ENCODE data around the gene SYF2.
"Not testable (repeated sequence)": the region's sequence is repeated elsewhere in the genome, so short reads cannot be mapped to it uniquely, and the experiment has no call there.

SYF2 gene

DNA sequence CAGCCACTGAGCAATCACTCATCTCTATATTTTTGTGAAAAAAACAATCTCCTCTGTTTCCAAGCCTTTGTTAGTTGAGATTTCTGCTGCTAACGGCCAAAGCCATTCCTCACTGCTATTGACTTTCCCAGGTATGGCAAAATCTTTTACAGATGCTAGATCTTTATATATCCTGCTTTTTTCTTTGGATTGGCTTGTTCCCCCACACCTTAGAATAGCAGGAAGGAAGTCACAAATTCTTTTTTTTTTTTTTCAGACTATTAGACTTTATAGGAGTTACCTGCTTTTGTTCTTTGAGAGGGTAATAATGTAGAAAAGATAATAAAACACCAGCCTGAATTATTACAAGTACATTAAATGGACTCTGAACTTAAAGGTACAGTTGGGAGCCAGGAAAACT lies 24.2 kb downstream of the SYF2 start:
- DNase-seq (ENCODE audit: low read depth, low spot score) = no peak

DNA sequence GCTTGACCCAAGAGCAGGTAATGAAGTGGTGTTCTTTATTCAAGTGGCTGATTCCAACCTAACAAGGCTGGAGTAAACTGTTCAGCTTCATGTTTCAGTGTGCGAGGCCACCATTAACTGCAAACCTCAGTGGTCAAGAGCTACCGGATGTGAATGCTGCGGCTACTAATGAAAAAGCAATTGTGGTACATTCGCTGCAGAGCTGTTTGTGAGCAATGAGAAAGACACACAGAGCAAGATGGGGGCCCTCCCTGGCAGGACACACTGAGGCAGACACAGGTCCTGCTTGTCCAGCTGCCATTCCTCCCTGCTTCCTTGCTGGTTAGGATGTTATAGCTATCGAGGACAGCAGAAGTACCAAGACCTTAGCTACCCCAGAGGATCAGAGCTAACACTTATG lies 26.1 kb downstream of the SYF2 start:
- DNase-seq (ENCODE audit: low read depth, low spot score) = no peak

DNA sequence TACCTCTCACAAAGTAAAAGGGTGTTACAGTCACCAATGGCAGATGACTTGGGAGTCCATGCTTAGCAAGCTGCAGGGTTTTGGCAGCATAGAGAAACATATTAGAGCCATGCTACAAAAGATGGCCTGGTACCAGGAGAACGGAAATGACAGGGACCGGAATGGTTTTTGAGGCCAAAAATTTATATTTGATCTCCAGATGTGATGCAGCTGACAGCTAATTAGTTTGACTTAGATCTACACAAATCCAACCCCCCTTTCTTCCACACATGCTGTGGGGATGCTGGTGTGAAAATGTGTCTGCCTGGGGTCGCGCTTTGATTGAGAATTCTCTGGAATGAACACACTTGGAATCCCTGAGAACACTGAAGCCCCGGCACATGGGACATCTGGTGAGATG lies 26.5 kb downstream of the SYF2 start:
- DNase-seq (ENCODE audit: low read depth, low spot score) = no peak

DNA sequence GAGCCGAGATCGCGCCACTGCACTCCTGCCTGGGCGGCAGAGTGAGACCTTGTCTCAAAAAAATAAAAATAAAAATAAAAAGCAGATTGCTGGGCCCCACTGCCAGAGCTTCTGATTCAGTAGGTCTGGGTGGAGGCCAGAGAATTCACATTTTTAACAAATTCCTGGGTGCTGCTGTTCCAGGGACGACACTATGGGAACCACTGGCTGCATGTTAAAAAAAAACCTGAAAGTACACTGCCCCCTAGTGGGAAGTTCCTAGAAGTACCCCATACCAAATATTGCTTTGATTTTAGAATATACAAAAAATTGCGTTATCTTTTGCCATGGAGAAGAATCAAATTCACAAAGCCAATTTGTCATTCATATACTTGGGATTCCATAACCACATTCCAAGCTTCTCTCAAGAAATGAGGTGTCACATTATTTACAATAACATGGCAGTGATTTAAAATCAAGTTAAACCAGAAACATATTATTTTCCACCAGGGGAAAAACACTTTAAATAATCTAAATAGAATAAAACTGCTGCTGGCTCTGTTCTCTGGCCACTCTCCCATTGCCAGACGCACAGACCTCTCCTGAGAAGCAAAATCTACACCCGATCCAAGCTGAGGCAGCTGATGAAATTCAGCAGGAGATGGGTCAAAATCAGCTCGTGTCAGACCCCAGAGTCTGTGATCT lies 27.4 kb downstream of the SYF2 start:
- no peak for DNase-seq (ENCODE audit: low read depth, low spot score)

DNA sequence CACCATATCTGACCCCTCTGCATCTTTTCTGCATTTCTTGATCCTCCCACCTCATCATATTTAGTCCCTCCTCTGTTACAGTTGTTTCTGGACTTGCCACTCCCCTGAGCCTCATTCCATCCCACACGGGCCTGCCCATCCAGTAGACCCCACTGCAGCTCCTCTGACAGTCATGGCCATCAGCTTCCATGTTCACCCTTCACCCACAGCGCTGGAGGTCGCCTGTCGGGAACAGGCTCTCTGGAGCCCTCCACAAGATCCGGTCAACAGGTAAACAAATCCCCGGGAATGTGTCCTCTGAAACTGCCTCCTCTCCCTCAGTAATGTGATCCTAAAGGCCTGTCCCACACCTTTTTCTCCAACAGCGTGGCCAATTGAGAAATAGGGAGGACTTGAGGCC lies 31.3 kb downstream of the SYF2 start:
- no peak for DNase-seq (ENCODE audit: low read depth, low spot score)

DNA sequence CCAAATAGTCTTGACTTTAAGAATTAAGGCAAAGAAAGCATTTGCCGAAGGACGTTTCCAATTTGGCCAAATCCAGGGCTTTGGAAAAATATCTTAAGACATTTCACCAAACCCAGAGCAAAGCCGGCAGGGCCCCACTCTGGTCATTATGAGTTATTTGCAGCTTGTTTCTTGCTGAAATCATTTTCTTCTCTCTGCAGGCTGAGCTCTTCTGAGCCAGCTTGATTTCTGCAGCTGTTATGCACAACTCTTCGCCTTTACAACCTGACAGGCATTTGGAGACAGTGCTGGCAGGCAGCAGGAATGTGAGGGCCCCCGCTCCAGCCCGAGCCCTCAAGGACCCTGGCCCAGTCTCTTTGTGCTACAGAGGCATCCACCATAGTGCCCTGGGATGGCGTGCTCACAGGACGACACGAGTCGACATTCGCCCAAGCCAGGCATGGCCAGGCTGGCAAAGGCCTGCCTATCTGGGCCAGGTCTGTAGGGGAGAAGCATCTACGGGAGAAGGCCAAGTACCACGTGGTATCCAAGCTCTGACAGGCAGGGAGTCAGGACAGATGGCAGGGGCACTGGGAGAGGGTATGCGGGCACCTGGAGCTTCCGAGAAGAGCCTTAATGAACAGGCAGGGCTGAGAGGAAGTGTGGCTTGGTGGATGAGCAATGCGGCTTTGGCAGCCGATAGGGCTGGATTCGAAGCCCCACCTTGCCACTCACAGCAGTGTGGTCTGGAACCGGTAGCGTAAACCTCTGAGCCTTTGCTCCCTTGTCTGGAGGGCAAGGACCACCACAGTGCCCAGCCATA lies 32.3 kb downstream of the SYF2 start:
- no peak for DNase-seq (ENCODE audit: low read depth, low spot score)

DNA sequence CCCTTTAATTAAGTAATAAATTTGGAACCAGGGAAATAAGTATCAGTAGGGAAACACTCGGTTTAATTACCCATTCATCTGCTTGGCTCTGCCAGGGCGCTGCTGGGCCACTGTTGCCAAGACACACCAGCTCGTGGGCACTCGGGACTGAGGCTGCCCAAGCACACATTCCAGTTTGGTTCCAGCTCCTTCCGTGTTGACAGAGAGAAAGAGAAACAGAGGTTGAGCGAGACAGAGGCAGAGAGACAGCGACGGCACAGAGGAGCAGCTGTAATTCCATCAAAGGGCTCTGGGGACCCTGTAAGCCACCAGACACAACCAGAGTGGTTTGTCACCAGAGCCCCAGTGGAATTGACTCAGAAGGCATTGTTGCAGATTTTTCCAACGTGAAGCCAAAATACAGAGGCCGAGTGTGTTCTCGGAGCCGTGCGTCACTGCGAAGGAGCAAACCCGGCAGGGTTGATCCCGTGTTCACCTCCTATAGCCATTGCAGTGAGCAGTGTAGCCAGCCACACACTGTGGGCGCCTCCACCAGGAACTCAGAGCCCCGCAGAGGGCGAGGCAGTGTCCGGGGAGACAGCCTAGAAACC lies 33.5 kb downstream of the SYF2 start:
- DNase-seq (ENCODE audit: low read depth, low spot score) = no peak

DNA sequence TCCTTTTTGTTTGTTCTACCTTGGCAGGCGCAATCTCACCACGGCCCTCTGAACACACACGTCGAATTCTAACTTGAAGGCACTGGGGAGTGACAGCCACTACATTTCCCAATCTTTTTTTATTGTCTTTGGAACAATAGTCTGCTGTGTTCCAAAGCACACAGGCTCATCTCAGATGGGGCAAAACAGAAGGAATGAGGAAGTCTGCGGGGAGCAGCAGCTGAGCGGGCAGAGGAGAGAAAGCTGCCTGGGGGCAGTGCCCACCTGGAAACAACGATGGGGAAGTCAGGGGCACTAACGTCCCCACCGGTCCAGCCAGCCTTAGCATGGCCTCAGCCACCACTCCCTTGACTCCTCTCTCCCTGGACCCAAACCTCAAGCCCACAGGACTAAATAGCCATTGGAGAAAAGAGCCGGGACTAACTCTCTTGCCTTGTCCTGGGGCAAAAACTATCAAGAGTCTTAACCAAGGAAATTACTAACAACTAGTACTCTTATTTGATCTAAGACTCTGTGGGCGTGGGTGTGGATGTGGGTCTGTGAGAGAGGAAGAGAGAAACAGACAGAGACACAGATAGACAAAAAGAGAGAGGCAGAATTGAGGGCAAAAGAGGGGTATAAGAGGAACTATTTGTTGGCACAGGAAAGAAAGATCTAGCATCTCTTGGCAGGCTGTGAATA lies 34.2 kb downstream of the SYF2 start:
- no peak for DNase-seq (ENCODE audit: low read depth, low spot score)

DNA sequence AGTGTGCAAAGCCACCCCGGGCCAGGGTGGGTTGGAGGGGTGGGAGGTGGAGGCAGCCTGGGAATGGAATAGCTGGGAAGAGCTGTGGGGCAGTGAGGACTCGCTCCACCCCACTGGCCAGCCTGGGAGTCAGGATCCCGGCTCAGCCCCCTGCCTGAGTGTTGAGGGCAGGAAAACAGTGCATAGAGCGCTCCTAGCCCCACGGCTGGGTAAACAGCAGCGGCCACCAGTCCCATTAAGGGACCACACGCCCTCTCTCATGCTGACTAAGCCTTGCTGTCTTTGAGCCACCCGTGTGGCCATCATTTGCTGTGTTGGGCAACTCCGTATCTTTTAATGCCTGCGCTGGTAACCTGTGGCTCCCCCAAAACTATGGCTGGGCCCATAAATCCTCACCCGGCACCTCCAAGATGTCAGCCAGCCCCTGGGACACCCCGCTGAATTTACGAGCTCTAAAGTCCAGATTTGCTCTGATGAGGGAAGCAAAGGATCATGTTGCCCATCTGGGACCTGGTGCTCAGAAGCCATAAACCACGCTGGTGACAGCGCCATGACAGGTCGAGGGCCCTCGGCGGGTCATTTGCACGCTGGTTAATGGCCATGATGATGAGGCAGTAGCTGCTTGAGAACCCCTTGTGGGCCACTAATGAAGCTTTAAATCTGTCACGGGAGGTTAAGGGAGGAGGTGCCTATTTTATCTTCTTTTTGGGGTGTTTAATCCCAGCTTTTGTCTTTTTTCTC lies 34.9 kb downstream of the SYF2 start:
- no peak for DNase-seq (ENCODE audit: low read depth, low spot score)

DNA sequence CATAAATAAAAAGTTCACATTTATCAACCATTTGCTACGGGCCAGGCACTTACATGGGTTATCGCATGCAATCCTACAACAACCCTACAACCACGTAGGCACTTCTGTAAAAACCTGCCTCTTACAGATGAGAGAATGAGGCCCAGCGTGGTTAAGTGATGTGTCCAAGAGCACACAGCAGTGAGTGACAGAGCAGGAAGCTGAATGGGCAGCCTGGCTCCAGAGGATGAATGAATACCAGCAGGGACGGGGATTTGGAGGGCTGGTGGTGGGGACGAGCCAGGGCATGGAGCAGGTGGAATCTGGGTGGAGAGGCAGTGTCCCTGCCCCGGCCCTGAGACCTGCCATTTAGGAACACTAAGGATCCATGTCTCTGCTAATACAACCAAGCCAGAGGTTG lies 35.5 kb downstream of the SYF2 start:
- no peak for DNase-seq (ENCODE audit: low read depth, low spot score)

DNA sequence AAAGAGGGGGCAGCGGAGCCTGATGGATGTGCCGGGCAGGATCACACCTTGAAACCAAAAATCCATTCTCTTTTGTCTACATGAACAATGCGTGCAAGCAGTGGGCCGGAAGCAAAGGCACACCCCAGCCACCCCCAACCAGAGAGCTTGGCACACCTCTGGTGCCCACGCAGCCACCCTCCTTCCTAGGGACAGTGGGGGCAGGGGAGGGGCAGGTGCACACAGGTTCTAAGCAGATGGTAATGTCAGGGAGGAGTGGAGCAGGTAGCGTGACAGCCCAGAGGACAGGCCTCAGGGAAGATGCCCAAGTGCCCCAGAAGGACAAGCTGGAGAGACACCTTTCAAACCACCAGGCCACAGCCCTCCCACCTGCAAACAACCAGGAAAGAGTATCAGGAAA lies 36.5 kb downstream of the SYF2 start:
- no peak for DNase-seq (ENCODE audit: low read depth, low spot score)

DNA sequence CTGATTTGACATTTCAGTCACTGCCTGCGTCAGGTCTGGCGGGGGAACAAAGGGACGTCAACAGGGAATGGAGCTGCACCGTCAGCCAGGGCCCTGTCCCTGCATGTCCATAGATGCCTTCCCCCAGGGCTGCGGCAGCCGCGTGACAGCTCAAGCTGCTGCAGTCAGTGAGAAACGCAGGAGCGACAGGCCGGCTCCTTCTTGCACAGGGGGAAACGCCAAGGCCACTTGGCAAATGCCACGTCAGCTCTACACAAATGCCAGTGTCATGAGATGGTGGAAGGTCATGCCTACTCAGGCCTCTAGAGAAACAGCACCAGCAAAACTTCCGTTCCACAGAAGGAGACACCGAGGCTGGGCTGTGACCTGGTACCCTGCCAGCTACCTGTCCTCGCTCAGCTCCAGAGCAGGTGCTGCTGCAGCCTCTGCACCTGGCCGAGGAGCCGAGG lies 37.7 kb downstream of the SYF2 start:
- no peak for DNase-seq (ENCODE audit: low read depth, low spot score)

DNA sequence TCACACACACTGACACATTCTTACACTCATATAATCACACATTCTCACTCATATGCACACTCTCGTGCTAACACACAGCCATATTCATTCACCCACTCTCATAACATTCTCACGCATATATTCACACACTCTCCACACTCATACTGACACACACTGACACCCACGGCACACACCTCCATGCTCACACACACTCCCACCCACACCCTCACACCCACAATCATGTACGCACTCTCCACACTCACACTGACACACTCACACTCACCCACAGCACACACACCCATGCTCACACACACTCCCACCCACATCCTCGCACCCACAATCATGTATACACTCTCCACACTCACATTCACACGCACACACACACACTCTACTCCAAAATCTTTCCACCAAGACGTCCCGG lies 38.2 kb downstream of the SYF2 start:
- DNase-seq (ENCODE audit: low read depth, low spot score) = no peak

DNA sequence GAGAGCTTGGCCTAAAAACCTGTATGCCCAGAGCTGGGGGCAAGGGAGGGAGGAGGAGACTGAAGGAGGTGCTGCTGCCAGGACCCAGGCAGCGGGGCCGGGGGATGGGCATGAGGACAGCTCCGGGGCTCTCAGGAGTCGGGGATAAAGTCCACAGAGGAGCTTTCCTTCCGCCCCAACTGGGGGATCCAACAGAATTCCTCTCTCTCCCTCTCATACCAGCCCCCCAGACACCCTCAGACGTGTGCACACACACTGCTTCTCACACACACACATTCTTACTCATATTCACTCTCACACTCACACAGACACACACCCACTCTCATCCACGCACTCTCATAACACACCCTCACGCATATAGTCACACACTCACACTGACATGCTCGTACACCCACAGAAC lies 39.1 kb downstream of the SYF2 start:
- DNase-seq (ENCODE audit: low read depth, low spot score) = no peak

DNA sequence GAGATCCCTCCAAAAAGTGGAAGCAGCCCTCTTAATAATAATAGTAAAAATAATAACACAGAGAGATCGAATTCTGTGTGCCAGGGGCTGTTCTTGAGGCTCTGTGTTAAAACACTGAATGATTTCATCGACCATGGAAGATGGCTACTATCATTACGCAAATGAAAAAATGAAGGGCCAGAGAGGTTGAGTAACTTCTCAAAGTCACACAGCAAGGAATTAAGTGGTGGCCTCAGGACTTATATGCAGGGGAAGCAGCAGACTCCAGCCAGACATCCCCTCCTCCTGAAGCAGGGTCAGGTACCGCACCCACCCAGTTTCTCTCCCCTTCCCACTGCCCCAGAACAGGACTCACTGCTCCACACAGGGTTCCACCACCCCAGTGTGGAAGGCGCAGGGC lies 40.1 kb downstream of the SYF2 start:
- no peak for DNase-seq (ENCODE audit: low read depth, low spot score)

DNA sequence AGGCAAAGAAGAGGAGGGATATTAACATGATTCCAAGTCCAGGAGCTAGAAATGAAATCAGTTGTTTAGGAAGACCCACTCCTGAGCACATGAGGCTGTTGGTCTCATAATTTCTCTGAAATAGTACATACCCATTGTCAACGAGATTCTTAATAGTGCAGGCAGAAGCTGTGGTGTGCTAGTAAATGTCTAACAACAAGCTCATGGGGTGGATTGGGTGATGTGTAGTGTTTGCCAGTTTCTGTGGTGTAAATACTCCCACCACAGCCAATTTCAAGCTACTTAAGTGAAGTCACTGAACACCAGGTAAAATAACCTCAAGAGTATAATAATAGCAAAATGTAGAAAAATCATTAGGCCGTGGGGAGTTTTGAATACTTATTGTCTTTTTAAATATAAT lies 42.0 kb downstream of the SYF2 start:
- DNase-seq (ENCODE audit: low read depth, low spot score) = no peak

DNA sequence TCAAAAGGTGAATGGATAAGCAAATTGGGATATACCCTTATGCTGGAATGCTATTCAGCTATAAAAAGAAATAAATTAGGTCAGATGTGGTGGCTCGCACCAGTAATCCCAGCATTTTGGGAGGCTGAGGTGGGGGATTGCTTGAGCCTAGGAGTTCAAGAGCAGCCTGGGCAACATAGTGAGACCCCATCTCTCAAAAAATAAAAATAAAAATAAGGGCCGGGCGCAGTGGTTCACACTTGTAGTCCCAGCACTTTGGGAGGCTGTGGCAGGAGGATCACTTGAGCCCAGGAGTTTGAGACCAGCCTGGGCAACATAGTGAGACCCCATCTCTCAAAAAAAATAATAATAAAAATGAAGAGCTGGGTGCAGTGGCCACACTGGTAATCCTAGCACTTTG lies 44.4 kb downstream of the SYF2 start:
- DNase-seq (ENCODE audit: low read depth, low spot score) = not testable (repeated sequence)

DNA sequence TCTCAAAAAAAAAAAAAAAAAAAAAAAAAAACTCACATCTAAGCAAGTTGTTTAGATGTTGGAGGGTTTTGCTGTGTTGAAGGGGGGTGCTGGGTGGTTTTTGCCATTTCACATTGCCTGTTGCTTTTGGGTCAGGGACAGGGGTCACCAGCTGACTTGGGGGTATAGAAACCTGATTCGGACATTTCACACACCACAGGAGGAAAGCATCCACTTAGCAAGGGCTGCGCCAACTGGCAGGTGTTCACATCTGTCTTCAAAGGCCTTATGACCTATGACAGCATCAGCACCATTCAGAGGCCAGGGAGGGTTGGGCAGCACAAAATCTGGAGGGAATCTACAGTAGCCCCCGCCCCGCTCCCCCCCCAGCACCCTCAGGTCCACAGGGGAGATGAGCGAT lies 45.2 kb downstream of the SYF2 start:
- no peak for DNase-seq (ENCODE audit: low read depth, low spot score)

DNA sequence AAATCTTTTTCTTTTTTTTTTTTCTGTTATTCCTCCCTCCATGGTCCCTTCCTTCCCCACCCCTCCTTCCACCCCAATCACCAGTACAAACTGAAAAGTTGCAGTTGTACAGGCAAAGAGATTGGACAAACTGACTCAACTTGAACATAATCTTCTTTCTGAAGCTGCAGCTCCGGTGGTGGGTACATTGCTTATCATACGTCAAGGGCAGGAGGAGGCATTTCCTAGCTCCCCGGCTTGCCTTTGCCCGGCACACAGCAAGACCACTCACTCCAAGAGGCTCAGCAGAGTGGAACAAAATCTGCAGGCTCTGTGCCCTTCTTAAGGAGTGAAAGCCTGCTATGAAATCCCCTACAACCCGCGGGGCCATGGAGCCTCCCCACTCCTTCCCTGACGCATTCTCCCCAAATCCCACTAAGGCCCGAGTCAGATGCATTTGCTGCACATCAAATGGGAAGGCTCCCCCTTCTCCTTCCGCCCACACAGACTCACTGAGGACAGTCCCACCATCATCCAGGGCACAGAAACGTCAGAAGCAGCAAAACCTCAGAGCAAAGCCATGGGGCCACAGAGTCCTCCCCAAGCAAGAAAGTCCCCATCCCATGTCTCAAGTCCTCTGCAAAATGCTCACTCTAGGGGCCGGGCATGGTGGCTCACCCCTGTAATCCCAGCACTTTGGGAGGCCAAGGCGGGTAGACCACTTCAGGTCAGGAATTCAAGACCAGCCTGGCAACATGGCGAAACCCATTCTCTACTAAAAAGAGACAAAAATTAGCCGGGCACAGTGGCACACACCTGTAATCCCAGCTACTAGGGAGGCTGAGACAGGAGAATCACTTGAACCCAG lies 45.9 kb downstream of the SYF2 start:
- no peak for DNase-seq (ENCODE audit: low read depth, low spot score)

DNA sequence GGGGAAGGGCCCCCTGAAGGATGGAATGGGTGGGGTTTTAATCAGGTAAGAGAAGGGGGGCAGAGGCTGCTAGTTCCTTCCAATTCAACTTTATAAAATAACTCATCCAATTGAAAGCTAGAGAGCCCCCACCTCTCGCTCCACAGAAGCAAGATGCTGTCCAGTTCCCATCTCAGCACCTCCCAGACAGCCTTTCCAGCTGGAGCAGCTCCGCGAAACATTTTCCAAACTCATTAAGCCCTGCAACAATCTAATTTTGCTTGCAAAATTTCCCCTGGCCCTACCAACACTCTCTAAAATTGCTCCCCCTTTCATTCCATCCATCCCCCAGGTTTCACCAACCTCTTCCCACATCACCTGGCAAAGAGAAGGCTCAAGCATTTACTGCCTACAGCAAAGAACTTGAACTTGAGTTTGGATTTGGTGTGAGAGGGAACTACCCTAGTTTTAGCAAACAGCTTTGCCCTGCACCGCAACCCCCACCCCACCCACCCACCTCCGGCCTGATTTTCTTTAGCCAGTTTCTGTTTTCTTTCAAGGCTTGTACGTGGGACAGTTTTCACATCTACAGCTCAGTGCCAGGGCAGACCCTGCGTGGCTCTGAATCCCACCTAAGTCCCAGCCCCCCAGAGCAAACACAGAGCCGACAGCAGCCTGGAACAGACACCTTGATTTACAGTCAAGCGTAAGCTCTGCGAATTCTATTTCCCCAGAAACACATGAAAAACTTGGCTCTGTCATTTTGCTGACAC lies 46.7 kb downstream of the SYF2 start:
- DNase-seq (ENCODE audit: low read depth, low spot score) = no peak
